GM15510 (cell line): Measurements from ENCODE around the gene WDR90.

Experiments used
- POLR2A ChIP-seq: IDR thresholded peaks from 3 replicates; pipeline ENCODE4 v1.6.1; 2011; ENCODE audit warnings: borderline replicate concordance; ENCODE audit not compliant: insufficient read length; ENCODE audit errors: extremely low read depth

Gene WDR90

DNA sequence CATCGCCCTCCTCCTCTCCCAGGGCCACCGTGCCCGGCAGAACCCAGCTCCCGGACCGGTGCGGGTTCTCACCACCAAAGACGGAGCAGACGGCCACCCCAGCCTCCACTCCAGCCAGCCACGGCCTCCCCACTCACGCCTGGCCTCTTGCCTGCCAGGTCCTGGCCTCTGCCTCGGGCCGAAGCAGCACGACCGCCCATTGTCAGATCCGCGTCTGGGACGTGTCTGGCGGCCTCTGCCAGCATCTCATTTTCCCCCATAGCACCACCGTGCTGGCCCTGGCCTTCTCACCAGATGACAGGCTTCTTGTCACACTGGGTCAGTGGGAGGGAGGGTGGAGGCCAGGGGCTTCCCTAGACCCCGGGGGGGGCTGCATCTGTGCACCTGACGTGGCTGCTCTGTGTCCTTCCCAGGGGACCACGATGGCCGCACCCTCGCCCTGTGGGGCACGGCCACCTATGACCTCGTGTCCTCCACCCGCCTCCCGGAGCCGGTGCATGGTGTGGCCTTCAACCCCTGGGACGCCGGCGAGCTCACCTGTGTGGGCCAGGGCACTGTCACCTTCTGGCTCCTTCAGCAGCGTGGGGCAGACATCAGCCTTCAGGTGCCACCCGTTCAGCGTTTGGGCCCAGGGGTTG lies 12.1 kb downstream of the WDR90 start:
- no peak for TF ChIP-seq POLR2A

GRCh38 chr16:662095-662494 lies 12.9 kb downstream of the WDR90 start:
- TF ChIP-seq POLR2A: no peak

GRCh38 chr16:662597-662996 lies 13.4 kb downstream of the WDR90 start:
- no peak for TF ChIP-seq POLR2A

GRCh38 chr16:666572-666971 lies 17.4 kb downstream of the WDR90 start:
- no peak for TF ChIP-seq POLR2A

DNA sequence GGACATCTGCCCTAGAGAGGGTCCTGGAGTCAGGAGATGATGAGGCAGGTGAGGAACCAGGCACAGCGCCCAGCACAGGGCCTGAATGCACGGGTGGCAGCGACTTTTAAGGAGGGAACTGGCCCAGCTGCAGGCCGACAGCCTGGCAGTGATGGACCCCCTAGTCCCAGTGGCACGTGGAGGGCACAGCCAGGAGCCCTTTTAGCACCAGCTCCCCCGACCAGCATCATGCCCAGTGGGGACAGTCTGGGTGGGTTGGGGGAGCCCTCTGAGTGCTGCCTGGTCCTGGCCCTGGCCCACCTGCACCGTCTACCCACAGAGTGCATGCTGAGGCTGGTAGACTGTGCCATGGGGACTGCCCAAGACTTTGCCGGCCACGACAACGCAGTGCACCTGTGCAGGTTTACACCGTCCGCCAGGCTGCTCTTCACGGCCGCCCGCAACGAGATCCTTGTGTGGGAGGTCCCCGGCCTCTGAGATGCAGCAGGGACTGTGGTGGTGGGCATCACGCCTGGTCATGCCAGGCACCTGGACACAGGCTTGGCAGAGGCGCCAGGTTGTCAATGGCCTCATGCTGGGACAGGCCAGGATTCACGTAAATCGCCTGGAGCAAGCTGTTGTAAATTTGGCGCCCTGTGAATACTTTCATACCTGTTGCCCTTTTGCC lies 18.1 kb downstream of the WDR90 start:
- TF ChIP-seq POLR2A: no peak

- TF ChIP-seq POLR2A: peak; percentile 95
Measured at GRCh38 chr16:667780-668518, 18.8 kb downstream of the WDR90 start, which contains the start of gene RHOT2. RHOT2 (plus strand) TSS chr16:668132; CDS start chr16:668200, 68 bp downstream.

DNA sequence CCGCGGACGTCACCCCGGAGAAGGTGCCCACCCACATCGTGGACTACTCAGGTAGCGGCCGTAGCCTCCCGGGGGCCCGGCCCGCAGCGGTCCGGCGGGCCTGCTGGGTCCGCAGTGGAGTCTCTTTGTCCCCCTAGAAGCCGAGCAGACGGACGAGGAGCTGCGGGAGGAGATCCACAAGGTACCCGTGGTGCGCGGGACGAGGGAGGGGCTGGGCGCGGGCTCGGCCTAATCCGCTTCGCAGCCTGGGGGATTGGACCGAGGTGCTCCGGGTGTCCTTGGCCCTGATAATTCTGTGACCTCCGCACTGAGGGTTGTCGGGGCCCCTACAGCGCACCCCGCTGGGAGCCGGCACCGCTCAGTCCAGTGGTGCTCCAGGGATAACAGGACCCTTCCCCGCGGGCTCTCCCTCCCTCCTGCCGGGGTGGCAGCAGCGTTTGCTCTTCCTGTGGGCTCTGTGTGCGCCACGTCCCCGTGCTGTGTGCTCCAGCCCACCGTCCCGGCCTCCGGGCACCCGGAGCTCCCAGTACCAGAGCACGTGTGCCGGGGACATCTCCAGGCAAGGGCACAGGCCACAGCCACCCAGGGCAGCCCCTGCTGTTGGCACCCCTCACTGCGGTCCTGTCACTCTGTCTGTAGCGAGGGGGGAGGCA lies 19.5 kb downstream of the WDR90 start:
- TF ChIP-seq POLR2A: no peak

- no peak for TF ChIP-seq POLR2A
Measured at GRCh38 chr16:669666-670065, 20.5 kb downstream of the WDR90 start.

- TF ChIP-seq POLR2A: no peak
Measured at GRCh38 chr16:670485-671352, 21.6 kb downstream of the WDR90 start.

DNA sequence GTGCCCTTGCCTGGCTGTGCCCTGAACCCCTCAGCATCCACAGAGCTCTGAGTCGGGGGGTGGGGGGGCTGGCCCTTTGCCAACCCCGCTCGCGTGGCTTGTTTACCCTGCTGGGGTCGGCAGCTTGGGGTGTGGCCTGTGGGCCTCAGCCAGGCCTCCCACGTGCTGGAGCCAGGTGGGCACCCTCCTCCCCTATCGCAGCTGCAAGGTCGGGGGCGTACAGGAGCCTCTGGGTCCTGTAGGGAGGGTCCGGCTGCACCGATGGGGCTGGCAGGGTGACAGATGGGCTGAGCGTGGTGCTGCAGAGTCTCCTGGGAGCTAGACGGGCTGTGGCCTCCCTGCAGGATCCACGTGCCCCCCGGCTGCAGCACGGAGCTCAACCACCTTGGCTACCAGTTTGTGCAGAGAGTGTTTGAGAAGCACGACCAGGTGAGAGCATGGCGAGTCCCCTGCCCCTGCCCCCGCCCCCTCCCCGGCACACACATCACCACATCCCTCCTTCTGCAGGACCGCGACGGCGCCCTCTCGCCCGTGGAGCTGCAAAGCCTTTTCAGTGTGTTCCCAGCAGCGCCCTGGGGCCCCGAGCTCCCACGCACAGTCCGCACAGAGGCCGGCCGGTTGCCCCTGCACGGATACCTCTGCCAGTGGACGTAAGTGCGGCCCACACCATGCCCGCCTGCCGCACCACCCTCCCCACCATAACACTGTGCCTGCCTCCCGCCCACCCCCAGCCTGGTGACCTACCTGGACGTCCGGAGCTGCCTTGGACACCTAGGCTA lies 22.4 kb downstream of the WDR90 start:
- TF ChIP-seq POLR2A: no peak

DNA sequence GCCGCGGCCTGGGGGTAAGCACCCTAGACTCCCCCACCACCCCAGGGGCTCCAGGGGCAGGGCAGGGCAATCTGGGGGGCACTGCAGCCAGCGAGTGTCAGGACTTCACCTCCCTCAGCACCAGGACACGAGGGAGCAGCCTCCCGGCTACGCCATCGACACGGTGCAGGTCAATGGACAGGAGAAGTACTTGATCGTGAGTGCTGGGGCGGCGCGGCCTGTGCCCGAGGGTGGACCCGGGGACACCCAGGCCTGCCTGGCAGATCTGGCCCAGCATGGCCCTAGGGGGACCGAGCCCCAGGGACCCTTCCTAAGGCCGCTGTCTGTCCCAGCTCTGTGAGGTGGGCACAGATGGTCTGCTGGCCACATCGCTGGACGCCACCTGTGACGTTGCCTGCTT lies 23.2 kb downstream of the WDR90 start:
- TF ChIP-seq POLR2A: no peak

- TF ChIP-seq POLR2A: no peak
Measured at GRCh38 chr16:672851-673250, 23.7 kb downstream of the WDR90 start.

- TF ChIP-seq POLR2A: no peak
Measured at GRCh38 chr16:673399-673991, 24.3 kb downstream of the WDR90 start.
